Endothelial cell (in vitro differentiated cells): ENCODE data around the gene GSDME. TPM values are rescaled to one million over a fixed set of nuclear protein-coding genes. Genes with fewer than 3 reads are reported as not detected.

Experiments
- DNase-seq: peaks from one replicate; pipeline ENCODE4 v3.0.0; 2021; ENCODE audit warnings: low spot score
- H3K27ac Mint-ChIP-seq: one replicate; pipeline ENCODE4 v1.8.0; 2021; ENCODE audit warnings: mixed read lengths, inconsistent platforms; ENCODE audit not compliant: unreplicated experiment
- H3K27me3 Mint-ChIP-seq: one replicate; pipeline ENCODE4 v1.8.0; 2021; ENCODE audit warnings: mild to moderate bottlenecking, moderate library complexity, mixed read lengths, inconsistent platforms; ENCODE audit not compliant: unreplicated experiment
- H3K36me3 Mint-ChIP-seq: one replicate; pipeline ENCODE4 v1.8.0; 2021; ENCODE audit warnings: mild to moderate bottlenecking, low read depth, mixed read lengths, inconsistent platforms; ENCODE audit not compliant: unreplicated experiment
- H3K4me1 Mint-ChIP-seq: one replicate; pipeline ENCODE4 v1.8.0; 2021; ENCODE audit warnings: mild to moderate bottlenecking, mixed read lengths, inconsistent platforms; ENCODE audit not compliant: unreplicated experiment
- H3K4me3 Mint-ChIP-seq: one replicate; pipeline ENCODE4 v1.8.0; 2021; ENCODE audit warnings: mild to moderate bottlenecking, mixed read lengths, inconsistent platforms; ENCODE audit not compliant: unreplicated experiment
- H3K9me3 Mint-ChIP-seq: one replicate; pipeline ENCODE4 v1.8.0; 2021; ENCODE audit warnings: mixed read lengths, inconsistent platforms; ENCODE audit not compliant: unreplicated experiment
- total RNA-seq: library from RNA; stranded (reverse); fragmentation: NEBNext Ultra II Directional; extraction: Animal tissue kit (Norgen Biotek cat#: 25700); gene quantifications from one replicate; pipeline ENCODE4 v1.2.1, GENCODE V29; 2021; ENCODE audit not compliant: unreplicated experiment
- TF ChIP-seq, protein P1 (sequence below): fragments of 200-600 bp; sonication (generic); IDR thresholded peaks from one replicate; pipeline ENCODE4 v1.5.0; 2021; ENCODE audit warnings: antibody characterized with exemption; ENCODE audit not compliant: unreplicated experiment

The GSDME gene
- total RNA-seq, 1 donor from 2014 or later, result 4.4 TPM

DNA sequence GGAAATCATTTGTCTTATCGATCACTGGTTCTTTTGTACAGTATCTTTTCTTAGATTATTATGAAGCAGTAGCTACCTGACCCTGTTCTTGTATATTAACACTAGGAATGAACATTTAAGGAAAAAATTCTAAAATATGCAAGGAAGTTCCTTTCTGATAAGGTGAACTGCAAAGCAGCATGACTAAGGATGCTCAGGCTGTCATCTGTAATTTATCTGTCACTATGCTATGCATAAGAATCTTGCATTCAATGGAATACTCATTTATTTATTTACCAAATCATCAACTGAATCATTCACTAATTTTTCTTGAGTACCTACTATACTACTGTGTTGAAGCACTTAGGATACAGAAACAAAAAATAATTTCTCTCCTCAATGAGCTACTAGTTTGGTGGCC lies 5.8 kb downstream of the GSDME start:
- H3K36me3 Mint-ChIP-seq, result no peaks in the 10 kb centered on the region
- no peaks in the 10 kb centered on the region for H3K9me3 Mint-ChIP-seq
- peaks cover 2% of the 10 kb centered on the region for H3K27me3 Mint-ChIP-seq
- no peak overlapping the region for H3K27ac Mint-ChIP-seq
- TF ChIP-seq, protein P1, sequence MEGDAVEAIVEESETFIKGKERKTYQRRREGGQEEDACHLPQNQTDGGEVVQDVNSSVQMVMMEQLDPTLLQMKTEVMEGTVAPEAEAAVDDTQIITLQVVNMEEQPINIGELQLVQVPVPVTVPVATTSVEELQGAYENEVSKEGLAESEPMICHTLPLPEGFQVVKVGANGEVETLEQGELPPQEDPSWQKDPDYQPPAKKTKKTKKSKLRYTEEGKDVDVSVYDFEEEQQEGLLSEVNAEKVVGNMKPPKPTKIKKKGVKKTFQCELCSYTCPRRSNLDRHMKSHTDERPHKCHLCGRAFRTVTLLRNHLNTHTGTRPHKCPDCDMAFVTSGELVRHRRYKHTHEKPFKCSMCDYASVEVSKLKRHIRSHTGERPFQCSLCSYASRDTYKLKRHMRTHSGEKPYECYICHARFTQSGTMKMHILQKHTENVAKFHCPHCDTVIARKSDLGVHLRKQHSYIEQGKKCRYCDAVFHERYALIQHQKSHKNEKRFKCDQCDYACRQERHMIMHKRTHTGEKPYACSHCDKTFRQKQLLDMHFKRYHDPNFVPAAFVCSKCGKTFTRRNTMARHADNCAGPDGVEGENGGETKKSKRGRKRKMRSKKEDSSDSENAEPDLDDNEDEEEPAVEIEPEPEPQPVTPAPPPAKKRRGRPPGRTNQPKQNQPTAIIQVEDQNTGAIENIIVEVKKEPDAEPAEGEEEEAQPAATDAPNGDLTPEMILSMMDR, result no peak
- DNase-seq, result no peak
- no peak overlapping the region for H3K4me3 Mint-ChIP-seq
- no peaks in the 10 kb centered on the region for H3K4me1 Mint-ChIP-seq

DNA sequence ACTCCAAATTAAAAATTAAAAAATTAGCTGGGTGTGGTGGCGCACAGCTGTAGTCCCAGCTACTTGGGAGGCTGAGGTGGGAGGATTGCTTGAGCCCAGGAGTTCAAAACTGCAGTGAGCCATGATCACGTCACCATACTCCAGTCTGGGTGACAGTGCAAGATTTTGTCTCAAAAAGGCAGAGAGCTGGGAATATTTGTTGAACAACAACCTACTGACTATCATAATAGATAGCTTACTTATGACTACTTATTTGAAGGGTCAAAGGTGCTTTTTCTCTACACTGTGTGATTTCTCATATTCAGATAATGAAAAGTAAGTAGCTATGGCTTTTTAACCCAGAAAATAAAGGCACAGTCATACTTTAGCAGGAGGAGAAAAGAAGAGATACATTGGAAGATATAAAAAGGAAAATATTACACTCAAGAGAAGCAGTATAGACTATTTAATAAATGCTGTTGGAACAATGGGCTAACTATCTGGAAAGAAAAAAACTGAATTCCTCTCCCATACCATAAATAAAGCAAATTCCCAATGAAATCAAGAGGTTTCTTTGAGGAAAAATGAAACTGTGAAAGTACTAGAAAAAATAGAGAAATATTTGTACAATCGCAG lies 6.7 kb downstream of the GSDME start:
- TF ChIP-seq, protein P1, result no peak
- Mint-ChIP-seq H3K4me3 (no peak overlapping the region), H3K27ac (no peak overlapping the region), H3K36me3 (no peaks in the 10 kb centered on the region), H3K4me1 (no peaks in the 10 kb centered on the region), H3K27me3 (peaks cover 2% of the 10 kb centered on the region), H3K9me3 (no peaks in the 10 kb centered on the region)
- no peak for DNase-seq

DNA sequence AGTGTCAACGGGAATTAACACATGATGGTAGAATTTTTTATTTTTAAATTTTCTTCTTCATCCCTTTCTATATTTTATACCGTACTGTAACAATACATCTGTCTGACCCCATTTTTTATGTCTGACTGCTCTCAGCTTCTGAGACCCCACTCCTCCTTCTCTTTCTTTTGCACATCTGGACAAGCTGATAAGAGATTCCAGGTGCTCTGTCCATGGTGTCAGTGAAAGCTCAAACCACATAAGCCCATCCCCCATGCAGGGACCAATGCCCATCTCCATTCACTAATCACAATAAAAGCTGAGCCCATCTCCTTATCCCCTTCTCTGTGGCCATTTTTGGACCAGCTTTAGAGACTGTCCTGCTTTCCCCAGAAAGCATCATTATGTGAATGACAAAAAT lies 8.7 kb downstream of the GSDME start:
- no peak for DNase-seq
- Mint-ChIP-seq H3K27ac (no peak overlapping the region), H3K4me3 (no peak overlapping the region), H3K27me3 (no peaks in the 10 kb centered on the region), H3K4me1 (no peaks in the 10 kb centered on the region), H3K9me3 (no peaks in the 10 kb centered on the region), H3K36me3 (no peaks in the 10 kb centered on the region)
- TF ChIP-seq, protein P1, result no peak

GRCh38 chr7:24745355-24745754 lies 11.9 kb downstream of the GSDME start:
- TF ChIP-seq, protein P1, result no peak
- no peaks in the 10 kb centered on the region for H3K4me1 Mint-ChIP-seq
- H3K27ac Mint-ChIP-seq, result no peak overlapping the region
- H3K27me3 Mint-ChIP-seq, result peaks cover 2% of the 10 kb centered on the region
- H3K4me3 Mint-ChIP-seq, result peak overlapping the region; percentile 26
- no peaks in the 10 kb centered on the region for H3K36me3 Mint-ChIP-seq
- DNase-seq, result no peak
- H3K9me3 Mint-ChIP-seq, result no peaks in the 10 kb centered on the region

DNA sequence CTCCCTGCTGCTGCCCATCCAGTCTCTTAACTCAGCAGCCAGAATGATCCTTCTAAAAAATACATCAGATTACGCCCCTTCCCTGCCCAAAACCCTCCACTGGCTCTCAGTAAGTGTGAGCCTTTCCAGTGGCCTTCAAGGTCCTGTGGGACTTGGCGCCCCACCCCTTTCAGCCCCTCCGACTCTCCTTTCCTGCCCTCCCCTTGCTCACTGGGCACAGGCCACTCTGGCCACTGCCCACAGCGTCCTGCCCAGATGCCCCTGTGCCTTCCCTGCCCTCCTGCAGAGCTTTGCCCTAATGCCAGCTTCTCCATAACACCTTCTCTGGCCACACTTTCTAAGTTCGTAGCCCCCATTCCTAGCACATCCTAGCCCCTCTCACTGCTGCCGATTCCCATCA lies 13.8 kb downstream of the GSDME start:
- H3K27me3 Mint-ChIP-seq, result peaks cover 2% of the 10 kb centered on the region
- H3K27ac Mint-ChIP-seq, result no peak overlapping the region
- no peaks in the 10 kb centered on the region for H3K9me3 Mint-ChIP-seq
- no peak for DNase-seq
- H3K36me3 Mint-ChIP-seq, result no peaks in the 10 kb centered on the region
- no peaks in the 10 kb centered on the region for H3K4me1 Mint-ChIP-seq
- no peak overlapping the region for H3K4me3 Mint-ChIP-seq
- TF ChIP-seq, protein P1, result no peak
